B cell (primary cell): ENCODE measurements around the gene FGF5. TPM values are rescaled to one million over a fixed set of nuclear protein-coding genes. Genes with fewer than 3 reads are reported as not detected.
"Not testable (repeated sequence)": the region's sequence is repeated elsewhere in the genome, so short reads cannot be mapped to it uniquely, and the experiment has no call there.

Source experiments
- ATAC-seq: fragments of 200-7000 bp; cut with Tn5 transposase; one replicate; pipeline ENCODE4 v1.10.0; 2021; ENCODE audit warnings: low read depth, mild to moderate bottlenecking, moderate number of reproducible peaks, moderate library complexity
- CTCF ChIA-PET: fragments of 350-600 bp; sonication (Branson Sonifier 250); formaldehyde crosslinking; loops from one replicate; lab custom pipeline; 2021; ENCODE audit warnings: antibody characterized with exemption, inconsistent platforms; lab: Charles Lee
- POLR2A ChIA-PET: fragments of 350-600 bp; sonication (Branson Sonifier 250); formaldehyde crosslinking; loops from one replicate; lab custom pipeline; 2021; ENCODE audit warnings: antibody characterized with exemption; lab: Charles Lee
- DNase-seq: peaks from one replicate; pipeline ENCODE4 v3.0.0; 2013
- H2AFZ ChIP-seq: 2 replicates; pipeline ENCODE4 v1.6.1; 2012; ENCODE audit warnings: mild to moderate bottlenecking, low read depth, low read length; ENCODE audit not compliant: insufficient read depth, poor library complexity, severe bottlenecking
- H3K27ac ChIP-seq, 2 donors: 1 replicate in 1 of 2; 2 replicates in 1 of 2; pipeline ENCODE4 v1.5.1; 2012 to 2013; ENCODE audit warnings: low read length in 2 of 2, mild to moderate bottlenecking in 2 of 2, moderate library complexity in 1 of 2
- H3K27me3 ChIP-seq, 4 experiments: fragments of 200-600 bp in 1 of 4; sonication (generic) in 1 of 4; replicated peaks in 1 of 4; 1 replicate in 2 of 4; 2 replicates in 2 of 4; pipeline versions ENCODE4 v1.6.1 to v1.7.0; 2013 to 2016; ENCODE audit warnings: low read length in 3 of 4, mild to moderate bottlenecking in 2 of 4, mixed read lengths in 1 of 4, moderate library complexity in 1 of 4; ENCODE audit not compliant: insufficient read depth in 4 of 4, control insufficient read depth in 3 of 4; ENCODE audit errors: control extremely low read depth in 1 of 4
- H3K36me3 ChIP-seq, 2 experiments: replicated peaks in 1 of 2; 1 replicate in 1 of 2; 2 replicates in 1 of 2; pipeline versions ENCODE4 v1.6.1 to v1.7.1; 2013; ENCODE audit warnings: low read length in 1 of 2; ENCODE audit not compliant: insufficient read depth in 2 of 2, control insufficient read depth in 1 of 2; ENCODE audit errors: control extremely low read depth in 1 of 2, extremely low read depth in 1 of 2
- H3K4me1 ChIP-seq, 2 donors: fragments of 200-600 bp in 1 of 2; sonication (generic) in 1 of 2; 1 replicate in 1 of 2; 2 replicates in 1 of 2; pipeline versions ENCODE4 v1.5.1 to v1.6.1; 2013 to 2017; ENCODE audit warnings: low read length in 2 of 2; ENCODE audit not compliant: control insufficient read depth in 2 of 2, insufficient read depth in 2 of 2
- H3K4me2 ChIP-seq: replicated peaks from 2 replicates; pipeline ENCODE3; 2012; ENCODE audit warnings: mild to moderate bottlenecking, low read depth, low read length; ENCODE audit not compliant: poor library complexity, severe bottlenecking
- H3K4me3 ChIP-seq, 5 experiments: fragments of 200-600 bp in 1 of 5; sonication (generic) in 1 of 5; 1 replicate in 3 of 5; 2 replicates in 2 of 5; pipeline versions ENCODE4 v1.5.1 to v1.7.0; 2011 to 2016; ENCODE audit warnings: low read length in 4 of 5, mild to moderate bottlenecking in 4 of 5, low read depth in 2 of 5, control low read depth in 1 of 5, moderate library complexity in 1 of 5; ENCODE audit not compliant: insufficient read depth in 1 of 5; ENCODE audit errors: control extremely low read depth in 1 of 5, extremely low read depth in 1 of 5
- H3K79me2 ChIP-seq: fragments of 200-600 bp; sonication (generic); one replicate; pipeline ENCODE4 v1.6.0; 2016; ENCODE audit warnings: low read length; ENCODE audit not compliant: control insufficient read depth, insufficient read depth
- H3K9ac ChIP-seq: fragments of 200-600 bp; sonication (generic); 2 replicates; pipeline ENCODE4 v1.6.1; 2017; ENCODE audit warnings: mild to moderate bottlenecking, low read length, moderate library complexity
- H3K9me3 ChIP-seq, 3 donors: one replicate each; pipeline versions ENCODE4 v1.6.1 to v1.7.1; 2013; ENCODE audit warnings: low read length in 2 of 3; ENCODE audit not compliant: control insufficient read depth in 2 of 3, insufficient read depth in 1 of 3; ENCODE audit errors: control extremely low read depth in 1 of 3
- H4K20me1 ChIP-seq: 2 replicates; pipeline ENCODE4 v1.6.0; 2012; ENCODE audit warnings: mild to moderate bottlenecking, low read length; ENCODE audit not compliant: insufficient read depth, control insufficient read depth, poor library complexity, severe bottlenecking
- H3K27ac Mint-ChIP-seq: one replicate; pipeline ENCODE4 v1.8.0; 2021; ENCODE audit warnings: mixed read lengths
- H3K27me3 Mint-ChIP-seq: one replicate; pipeline ENCODE4 v1.8.0; 2021; ENCODE audit warnings: mixed read lengths
- H3K4me1 Mint-ChIP-seq: one replicate; pipeline ENCODE4 v1.8.0; 2021; ENCODE audit warnings: mixed read lengths
- H3K4me3 Mint-ChIP-seq: one replicate; pipeline ENCODE4 v1.8.0; 2021; ENCODE audit warnings: mixed read lengths
- H3K9me3 Mint-ChIP-seq: one replicate; pipeline ENCODE4 v1.8.0; 2022; ENCODE audit warnings: mixed read lengths; ENCODE audit not compliant: insufficient read depth
- CTCF ChIP-seq: fragments of 200-600 bp; IDR thresholded peaks from one replicate; pipeline ENCODE4 v1.8.0; 2022; ENCODE audit warnings: antibody characterized with exemption, mild to moderate bottlenecking
- EZH2 ChIP-seq: IDR thresholded peaks from 2 replicates; pipeline ENCODE4 v1.6.1; 2012; ENCODE audit warnings: borderline replicate concordance, low read depth, mild to moderate bottlenecking, moderate library complexity, low read length; ENCODE audit not compliant: insufficient read depth, poor library complexity, severe bottlenecking
- WGBS: methylation state at CpG from one replicate; pipeline ENCODE4 v1.1.5; 2013; ENCODE audit warnings: missing lambda C conversion rate; ENCODE audit not compliant: insufficient coverage; 5-methylcytosine and 5-hydroxymethylcytosine counted together
- intact Hi-C: fragments of 100-400 bp; cut with micrococcal nuclease; formaldehyde crosslinking; loops from one replicate; pipeline ENCODE4 v1.10.0; 2022
- polyA plus RNA-seq: library from polyadenylated mRNA; depleted of rRNA; stranded (reverse); fragments of >200 nt; gene quantifications from 2 replicates; pipeline ENCODE4 v1.2.3, GENCODE V29; 2012
- total RNA-seq, 2 donors: library from RNA; stranded (reverse); fragments of 120-200 nt in 1 of 2; gene quantifications; 1 replicate in 1 of 2; 2 replicates in 1 of 2; pipeline versions ENCODE4 v1.2.3 to v1.2.4, GENCODE V29; 2013 to 2022

FGF5 gene
- total and polyA plus RNA-seq, 2 donors (not counting 1 experiment from before 2014, with no cell fraction given), result 0.01 TPM; not detected in 1

DNA sequence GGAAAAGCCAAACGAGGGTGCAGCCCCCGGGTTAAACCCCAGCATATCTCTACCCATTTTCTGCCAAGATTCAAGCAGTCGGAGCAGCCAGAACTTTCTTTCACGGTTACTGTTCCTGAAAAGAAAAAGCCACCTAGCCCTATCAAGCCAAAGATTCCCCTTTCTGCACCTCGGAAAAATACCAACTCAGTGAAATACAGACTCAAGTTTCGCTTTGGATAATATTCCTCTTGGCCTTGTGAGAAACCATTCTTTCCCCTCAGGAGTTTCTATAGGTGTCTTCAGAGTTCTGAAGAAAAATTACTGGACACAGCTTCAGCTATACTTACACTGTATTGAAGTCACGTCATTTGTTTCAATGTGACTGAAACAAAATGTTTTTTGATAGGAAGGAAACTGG is 20.0 kb downstream of the FGF5 start:
- Histone ChIP-seq H3K79me2 (no peaks in the 10 kb centered on the region), H3K9ac (no peak overlapping the region), H3K4me3 (no peak overlapping the region), H3K27ac (no peak overlapping the region), H2AFZ (no peak overlapping the region), H4K20me1 (no peaks in the 10 kb centered on the region), H3K4me1 (no peaks in the 10 kb centered on the region), H3K9me3 (no peaks in the 10 kb centered on the region), H3K4me2 (no peak overlapping the region), H3K36me3 (no peaks in the 10 kb centered on the region), H3K27me3 (peaks cover 0 to 4% (median 0%) of the 10 kb centered on the region in 4 experiments)
- WGBS, result 64% methylated on average over 4 of the region's 7 CpGs
- DNase-seq (no peak), ATAC-seq (no peak)
- Mint-ChIP-seq H3K9me3 (no peaks in the 10 kb centered on the region), H3K4me3 (no peak overlapping the region), H3K27me3 (peaks cover 21% of the 10 kb centered on the region), H3K4me1 (no peaks in the 10 kb centered on the region), H3K27ac (no peak overlapping the region)
- POLR2A ChIA-PET, result no interaction called here
- CTCF ChIA-PET, result interaction anchor here (0.7 kb wide), 1 partner anchor 522 kb away, joined by 3 read pairs; no protein-coding TSS in a partner anchor
- intact Hi-C loops, result no loop called here
- TF ChIP-seq EZH2 (no peak), CTCF (no peak)

- WGBS, result no CpG with 5 or more reads among the region's 2 CpGs
- H3K27ac Mint-ChIP-seq, result peak overlapping the region; percentile 32
- H2AFZ ChIP-seq, H3K4me3 Mint-ChIP-seq, H4K20me1 ChIP-seq, H3K9me3 ChIP-seq, H3K36me3 ChIP-seq, DNase-seq, CTCF ChIA-PET, H3K4me1 ChIP-seq, H3K4me1 Mint-ChIP-seq, intact Hi-C loops, ATAC-seq, H3K27me3 ChIP-seq, H3K9ac ChIP-seq, POLR2A ChIA-PET, H3K79me2 ChIP-seq, H3K27ac ChIP-seq, H3K9me3 Mint-ChIP-seq, H3K4me3 ChIP-seq, H3K4me2 ChIP-seq: not testable (repeated sequence)
- H3K27me3 Mint-ChIP-seq, result peaks cover 13% of the 10 kb centered on the region
These were observed 24.2 kb downstream of the FGF5 start for GRCh38 chr4:80290665-80291064.
